Brain microvascular endothelial cell (primary cell): Measurements from ENCODE around the gene NAGPA.

Source experiments
- DNase-seq: peaks from one replicate; pipeline ENCODE4 v3.0.0-alpha.2; 2020
- H3K27ac ChIP-seq: fragments of 250-450 bp; sonication (Bioruptor Pico); 2 replicates; pipeline ENCODE4 v1.5.1; 2020; ENCODE audit warnings: mild to moderate bottlenecking, moderate library complexity
- H3K27me3 ChIP-seq: fragments of 250-450 bp; sonication (Bioruptor Pico); replicated peaks from 2 replicates; pipeline ENCODE4 v1.5.1; 2020; ENCODE audit warnings: mild to moderate bottlenecking
- H3K36me3 ChIP-seq: fragments of 250-450 bp; sonication (Bioruptor Pico); replicated peaks from 2 replicates; pipeline ENCODE4 v1.5.1; 2020; ENCODE audit warnings: mild to moderate bottlenecking
- H3K4me3 ChIP-seq: 2 replicates; pipeline ENCODE4 v1.5.1; 2011; ENCODE audit warnings: low read depth, mild to moderate bottlenecking, control low read depth, low read length, moderate library complexity
- CTCF ChIP-seq: IDR thresholded peaks from 2 replicates; pipeline ENCODE4 v1.5.1; 2011; ENCODE audit warnings: low read depth, mild to moderate bottlenecking, moderate library complexity, low read length, control low read depth, inconsistent platforms; ENCODE audit errors: missing control alignments
- in situ Hi-C: cut with HindIII; loops from 2 replicates; pipeline ENCODE4 v1.10.0; 2017; ENCODE audit warnings: low sequenced_read_pairs, low pct_ligation_motif_present

NAGPA gene

DNA sequence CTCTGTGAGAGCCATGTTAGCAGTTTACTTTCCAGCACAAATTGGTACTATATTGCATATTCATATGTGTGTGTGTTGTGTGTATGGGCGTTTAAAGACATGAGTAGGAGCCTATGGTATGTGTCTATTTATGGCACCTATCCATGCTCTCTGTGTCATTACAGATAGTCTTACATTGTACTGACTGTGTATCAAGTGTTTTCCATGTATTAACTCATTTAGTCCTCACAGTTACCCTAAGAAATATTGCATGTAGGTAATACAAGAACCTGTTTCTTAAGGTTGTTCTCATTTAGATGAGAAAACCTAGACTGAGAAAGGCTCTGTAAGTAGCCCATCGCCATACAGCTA is 39.5 kb upstream of the NAGPA start:
- Histone ChIP-seq H3K27me3 (no peaks in the 10 kb centered on the region), H3K36me3 (peaks cover 11% of the 10 kb centered on the region), H3K4me3 (no peak overlapping the region), H3K27ac (no peak overlapping the region)
- DNase-seq: no peak
- TF ChIP-seq CTCF: no peak
- in situ Hi-C loops: no loop called here

DNA sequence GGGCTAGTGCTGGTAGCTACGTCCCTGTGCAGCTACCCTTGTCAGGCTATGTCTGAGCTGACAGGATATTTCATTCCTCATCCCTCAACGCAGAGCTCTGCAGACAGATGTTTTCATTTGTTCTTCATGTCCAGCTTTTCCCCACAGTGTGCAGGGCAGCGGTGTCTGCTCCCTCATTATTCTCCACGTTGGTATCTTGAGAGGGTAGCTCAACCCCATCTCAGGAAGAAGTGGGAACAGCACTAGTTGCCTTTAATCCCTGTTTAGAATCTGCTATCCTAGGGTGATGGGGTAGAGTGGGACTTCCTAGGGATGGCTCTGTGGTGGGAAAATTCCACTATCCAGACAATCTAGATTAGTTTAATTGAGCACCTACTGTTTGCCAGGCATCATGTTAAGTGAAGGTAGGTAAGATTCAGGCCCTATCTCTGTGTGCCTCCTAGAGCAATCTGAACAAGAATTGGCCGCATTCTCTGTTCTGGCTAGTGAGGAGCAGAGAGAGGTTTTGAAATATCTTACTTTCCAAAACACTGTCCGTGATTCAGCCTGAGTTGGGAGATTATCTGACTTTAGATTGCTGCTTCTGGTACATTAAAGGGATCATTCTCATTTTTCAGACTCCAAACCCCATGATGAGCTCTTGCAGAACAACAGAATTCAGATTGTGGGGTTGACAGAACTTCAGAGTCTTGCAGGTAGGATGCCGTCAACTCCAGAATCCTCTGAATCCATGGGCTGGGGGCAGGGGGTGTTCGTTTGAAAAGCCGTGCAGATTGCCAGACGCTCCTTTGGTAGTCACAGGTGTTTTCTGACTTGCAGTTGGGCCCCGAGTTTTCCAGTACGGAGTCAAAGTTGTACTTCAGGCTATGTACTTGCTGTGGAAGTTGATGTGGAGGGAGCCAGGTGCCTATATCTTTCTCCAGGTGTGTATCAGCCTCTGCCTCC is 38.9 kb upstream of the NAGPA start:
- Histone ChIP-seq H3K27ac (peak overlapping the region; percentile 76), H3K27me3 (no peaks in the 10 kb centered on the region), H3K36me3 (peaks cover 6% of the 10 kb centered on the region), H3K4me3 (peak overlapping the region; percentile 87)
- in situ Hi-C loops: no loop called here
- DNase-seq: no peak
- no peak for TF ChIP-seq CTCF

- Histone ChIP-seq H3K36me3 (peaks cover 3% of the 10 kb centered on the region), H3K27ac (peak within 1 kb of the TSS; percentile 76), H3K4me3 (peak within 1 kb of the TSS; percentile 87), H3K27me3 (no peaks in the 10 kb centered on the region)
- DNase-seq: peak; percentile 76
- in situ Hi-C loops: no loop called here
- no peak for TF ChIP-seq CTCF
These were observed 38.1 kb upstream of the NAGPA start, which contains the start of gene ALG1 for GRCh38 chr16:5071681-5072333. ALG1 (plus strand) TSS chr16:5071843; CDS start chr16:5071850, 7 bp downstream.

DNA sequence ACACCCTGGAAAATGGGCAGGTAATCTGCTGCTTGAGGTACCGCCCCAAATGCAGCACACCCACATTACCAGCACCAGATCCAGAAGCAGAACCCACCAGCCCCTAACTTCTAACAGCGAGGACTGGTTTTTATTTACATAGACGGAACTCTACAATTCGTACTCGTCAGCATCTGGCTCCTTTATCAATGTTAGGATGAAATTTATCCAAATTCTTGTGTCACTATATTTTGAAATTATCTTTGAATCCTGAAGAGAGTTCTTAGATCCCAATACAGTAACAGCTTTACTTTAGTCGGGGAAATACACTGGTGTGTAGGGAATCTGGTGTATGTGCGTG is 37.6 kb upstream of the NAGPA start:
- TF ChIP-seq CTCF: no peak
- peak overlapping the region; percentile 76 for H3K27ac ChIP-seq
- peaks cover 2% of the 10 kb centered on the region for H3K36me3 ChIP-seq
- no peaks in the 10 kb centered on the region for H3K27me3 ChIP-seq
- peak overlapping the region; percentile 87 for H3K4me3 ChIP-seq
- in situ Hi-C loops: no loop called here
- no peak for DNase-seq

GRCh38 chr16:5070431-5071186 is 36.9 kb upstream of the NAGPA start:
- TF ChIP-seq CTCF: no peak
- no peak overlapping the region for H3K27ac ChIP-seq
- H3K36me3 ChIP-seq: no peaks in the 10 kb centered on the region
- no peak for DNase-seq
- no peak overlapping the region for H3K4me3 ChIP-seq
- in situ Hi-C loops: no loop called here
- H3K27me3 ChIP-seq: no peaks in the 10 kb centered on the region
